Measurements from ENCODE around the gene MAMLD1. TPM values are rescaled to one million over a fixed set of nuclear protein-coding genes. Genes with fewer than 3 reads are reported as not detected.

The MAMLD1 gene
- total RNA-seq, 1 donor from 2014 or later = 1.8 TPM

DNA sequence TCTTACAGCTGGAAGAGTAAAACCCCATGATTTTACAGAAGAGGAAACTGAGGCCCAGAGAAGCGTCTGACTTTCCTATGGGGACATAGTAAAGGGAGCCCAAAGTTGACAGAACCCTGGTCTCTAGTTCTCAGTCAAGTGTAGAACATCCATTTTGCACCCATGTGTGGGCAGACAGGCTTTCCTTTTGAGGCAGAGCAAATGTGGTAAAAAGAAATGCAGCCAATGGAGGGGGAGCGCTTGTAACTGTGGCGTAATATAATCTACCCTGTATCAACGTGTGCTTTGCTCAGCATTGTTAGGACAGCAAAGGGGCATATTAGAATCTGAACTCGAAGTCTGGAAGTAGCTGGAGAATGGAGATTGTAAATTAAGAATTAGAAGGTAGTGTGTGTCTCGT, 8.8 kb downstream of the MAMLD1 start:
- no peak for DNase-seq (ENCODE audit: missing footprints)
- intact Hi-C loops (cut with DNase I) = no loop called here
- ATAC-seq = no peak

DNA sequence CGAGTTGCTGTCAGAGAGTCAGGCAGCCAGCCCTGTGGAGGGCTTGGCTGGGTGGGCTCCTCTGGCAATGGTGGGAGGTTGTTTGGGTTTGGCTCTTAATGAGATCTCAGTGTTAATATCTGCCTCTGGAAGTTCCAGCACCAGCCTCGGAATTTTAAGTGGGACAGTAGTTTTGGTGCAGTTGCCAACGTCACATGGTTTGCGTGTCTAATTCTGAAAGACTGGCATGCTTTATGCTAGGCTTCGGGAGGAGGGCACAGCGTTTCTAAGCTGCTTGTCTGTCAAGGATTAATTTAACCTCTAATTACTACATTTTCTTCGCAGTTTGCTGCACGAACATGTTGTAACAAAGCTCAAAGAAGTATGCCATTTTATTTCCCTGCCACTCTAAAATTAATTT, 9.2 kb downstream of the MAMLD1 start:
- no peak for DNase-seq (ENCODE audit: missing footprints)
- ATAC-seq = no peak
- intact Hi-C loops (cut with DNase I) = no loop called here

DNA sequence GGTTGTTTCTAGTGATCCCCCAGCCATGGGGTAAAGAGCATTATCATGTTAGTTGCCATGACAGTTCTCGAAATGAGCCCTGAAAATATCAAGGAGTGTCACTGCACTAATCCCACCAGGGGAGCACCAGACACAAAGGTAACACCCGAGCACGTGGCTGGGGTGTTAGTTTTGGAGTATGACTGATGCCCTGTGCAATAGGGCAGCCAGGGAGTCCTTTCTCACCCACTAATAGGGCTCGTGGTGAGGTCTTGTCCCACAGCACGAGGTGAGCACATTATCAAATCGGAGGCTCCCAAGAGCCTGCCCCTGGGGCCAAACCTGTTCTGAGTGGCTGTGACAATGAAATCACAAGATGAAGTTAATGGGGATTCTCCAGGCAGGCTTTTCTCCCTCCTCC, 9.6 kb downstream of the MAMLD1 start:
- intact Hi-C loops (cut with DNase I) = no loop called here
- DNase-seq (ENCODE audit: missing footprints) = no peak
- no peak for ATAC-seq

DNA sequence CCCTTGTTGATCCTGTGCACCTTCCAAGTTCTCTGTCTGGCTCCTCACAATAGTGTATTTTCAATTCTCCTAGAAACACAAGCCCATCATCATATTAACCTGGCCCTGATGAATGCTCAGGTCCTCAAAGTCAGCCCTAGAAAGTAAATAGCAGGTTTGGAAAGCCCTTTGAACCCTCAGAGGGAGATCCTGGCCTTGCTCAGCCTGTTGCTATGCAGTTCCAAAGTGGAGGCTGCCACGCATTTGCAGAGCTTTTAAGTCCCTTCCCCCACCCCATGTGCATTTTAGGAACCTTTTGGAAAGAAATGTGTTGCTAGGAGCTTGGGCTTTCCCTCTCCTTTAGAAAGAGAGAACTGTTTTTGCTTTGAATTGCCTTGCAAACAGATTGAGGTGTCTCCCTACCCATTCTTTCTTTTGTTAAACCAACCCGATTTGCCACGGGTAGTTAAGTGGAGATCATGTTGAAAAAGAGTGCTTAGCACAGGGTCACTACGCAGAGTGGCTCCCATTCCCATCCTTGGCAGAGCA, 12.2 kb downstream of the MAMLD1 start:
- intact Hi-C loops (cut with DNase I) = no loop called here
- no peak for ATAC-seq
- no peak for DNase-seq (ENCODE audit: missing footprints)

DNA sequence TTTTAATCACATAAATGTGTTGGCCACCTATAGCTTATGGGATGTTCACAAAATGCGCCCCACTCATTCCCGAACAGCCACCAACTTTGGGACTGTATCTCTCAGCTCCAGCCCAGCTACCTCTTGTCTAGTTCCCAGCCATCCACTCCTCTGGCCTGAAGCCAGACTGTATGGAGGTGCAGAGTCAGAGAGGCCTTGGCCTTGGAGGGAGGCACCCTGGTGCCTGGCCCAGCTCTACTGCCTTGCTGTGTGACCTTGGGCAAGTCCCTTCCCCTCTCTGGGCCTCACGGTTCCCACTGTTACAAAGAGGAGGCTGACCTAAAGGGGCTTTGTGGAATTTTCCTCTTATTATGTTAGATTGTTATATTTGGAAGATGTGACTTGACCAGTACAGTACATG, 13.9 kb downstream of the MAMLD1 start:
- intact Hi-C loops (cut with DNase I) = no loop called here
- DNase-seq (ENCODE audit: missing footprints) (no peak), ATAC-seq (no peak)

DNA sequence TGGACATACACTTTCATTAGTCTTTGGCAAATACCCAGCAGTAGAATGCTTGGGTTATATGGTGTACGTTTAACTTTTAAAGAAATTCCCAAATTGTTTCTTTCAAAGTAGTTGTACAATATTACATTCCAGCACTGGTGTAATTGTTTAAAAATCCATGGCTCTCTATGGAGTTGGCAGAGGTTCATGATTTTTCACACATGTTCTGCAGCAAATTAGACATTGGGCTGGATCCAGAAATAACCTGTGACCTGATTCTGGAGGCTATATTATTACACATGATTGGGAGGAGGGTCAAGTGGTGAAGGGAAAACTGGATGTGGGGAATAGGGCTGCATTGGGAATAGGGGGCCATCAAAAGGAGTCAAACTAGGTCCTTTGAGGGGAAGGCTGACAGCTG, 41.9 kb downstream of the MAMLD1 start:
- no peak for DNase-seq (ENCODE audit: missing footprints)
- intact Hi-C loops (cut with DNase I) = loop anchor here (5.0 kb wide), 1 partner anchor 42 kb away; no protein-coding TSS in a partner anchor
- no peak for ATAC-seq

DNA sequence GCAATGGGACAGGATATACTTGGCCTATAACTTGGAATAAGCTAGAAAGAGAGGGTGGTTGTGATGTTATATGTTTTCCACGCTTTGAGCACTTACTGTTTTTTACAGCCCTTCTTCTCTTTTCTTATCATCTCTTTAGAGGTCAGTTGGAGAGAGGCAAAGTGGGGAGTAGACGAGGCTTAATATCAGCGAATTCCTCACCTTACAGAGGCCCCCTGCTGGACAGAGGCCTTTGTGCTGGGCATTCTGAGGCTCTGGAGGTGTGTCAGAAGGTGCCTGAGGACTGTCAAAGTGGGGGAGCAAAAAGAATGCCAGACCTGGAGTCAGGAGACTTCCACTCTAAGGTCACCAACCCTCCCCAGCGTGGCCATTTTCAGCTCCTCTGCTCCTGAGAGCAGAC, 42.5 kb downstream of the MAMLD1 start:
- intact Hi-C loops (cut with DNase I) = loop anchor here (5.0 kb wide), 1 partner anchor 42 kb away; no protein-coding TSS in a partner anchor
- DNase-seq (ENCODE audit: missing footprints) (no peak), ATAC-seq (no peak)

DNA sequence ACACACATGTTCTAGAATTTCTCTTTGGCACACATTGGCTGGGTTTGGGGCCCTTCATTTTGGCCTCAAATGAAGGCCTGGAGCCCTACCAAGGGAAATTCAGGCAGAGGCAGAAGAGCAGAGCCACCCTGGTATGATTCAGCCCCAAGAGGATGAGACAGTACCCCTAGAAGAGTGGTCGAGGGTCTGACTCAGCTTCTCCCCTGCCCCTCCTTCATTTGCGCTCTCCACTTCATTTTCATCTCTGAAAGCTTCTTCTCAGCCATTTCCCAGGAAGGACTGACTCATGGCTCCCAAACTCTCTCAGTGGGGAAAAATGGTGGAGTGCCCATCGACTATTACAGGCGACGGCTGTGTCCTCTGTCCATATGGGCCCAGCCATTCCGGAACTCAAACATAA, 43.5 kb downstream of the MAMLD1 start:
- DNase-seq (ENCODE audit: missing footprints) (no peak), ATAC-seq (no peak)
- intact Hi-C loops (cut with DNase I) = loop anchor here (5.0 kb wide), 1 partner anchor 41 kb away; no protein-coding TSS in a partner anchor

DNA sequence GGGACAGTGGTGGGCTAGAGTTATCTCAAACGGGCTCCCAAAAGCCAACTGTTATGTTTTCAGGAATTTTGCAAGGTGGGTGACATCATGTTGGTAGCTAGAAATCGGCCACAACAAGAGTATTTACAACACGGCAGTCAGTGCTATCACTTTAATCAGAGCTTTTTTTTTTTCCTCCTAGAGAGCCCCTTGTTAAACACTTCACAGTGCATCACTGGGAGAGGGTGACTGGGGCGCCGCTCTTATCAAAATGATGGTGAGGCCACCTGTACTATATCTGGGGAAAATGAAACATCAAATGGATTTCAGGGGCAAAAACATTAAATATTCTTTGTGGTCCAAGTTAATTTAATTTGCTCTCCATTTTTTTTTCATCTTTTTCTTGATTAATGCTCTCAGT, 44.9 kb downstream of the MAMLD1 start:
- ATAC-seq = no peak
- DNase-seq (ENCODE audit: missing footprints) = no peak
- intact Hi-C loops (cut with DNase I) = loop anchor here (5.0 kb wide), 1 partner anchor 39 kb away; no protein-coding TSS in a partner anchor

DNA sequence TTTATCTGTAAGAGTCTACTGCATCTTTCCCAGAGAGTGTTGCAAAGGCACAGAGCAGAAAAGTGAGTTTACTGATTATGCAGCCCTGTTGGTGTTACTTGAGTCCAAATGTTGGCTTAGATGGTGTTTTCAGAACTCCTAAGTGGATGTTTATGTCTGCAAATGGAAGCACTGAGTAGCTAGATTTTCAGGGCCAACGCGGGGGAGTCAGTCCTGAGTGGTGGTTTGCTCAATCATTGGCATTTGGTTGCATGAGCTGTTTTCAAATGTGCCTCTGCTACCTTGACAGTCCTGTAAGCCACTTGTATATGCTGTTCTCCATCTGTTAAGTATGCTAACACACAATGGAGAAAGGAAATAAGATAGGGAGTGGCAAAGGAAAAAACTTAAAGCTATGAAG, 45.4 kb downstream of the MAMLD1 start:
- intact Hi-C loops (cut with DNase I) = loop anchor here (5.0 kb wide), 1 partner anchor 39 kb away; no protein-coding TSS in a partner anchor
- no peak for DNase-seq (ENCODE audit: missing footprints)
- no peak for ATAC-seq

DNA sequence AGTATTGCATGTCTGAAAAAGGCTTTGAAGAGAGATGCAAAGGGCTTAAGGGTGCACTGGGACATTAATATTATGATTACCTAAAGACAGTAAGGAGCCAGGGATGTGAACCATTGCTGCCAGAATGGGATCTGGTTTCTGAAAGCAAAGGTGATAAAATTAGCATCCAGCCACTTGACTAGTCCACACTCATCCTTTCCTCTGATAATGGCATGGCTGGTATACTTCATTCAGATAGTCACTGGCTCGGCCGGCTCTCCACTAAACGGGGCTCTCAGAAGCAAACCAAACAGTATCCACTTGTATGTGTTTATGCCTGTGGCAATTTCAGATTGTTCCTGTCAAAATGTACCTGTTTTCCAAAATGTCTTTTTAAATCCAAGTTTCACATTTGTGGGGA, 46.4 kb downstream of the MAMLD1 start:
- intact Hi-C loops (cut with DNase I) = loop anchor here (5.0 kb wide), 1 partner anchor 38 kb away; no protein-coding TSS in a partner anchor
- peak; percentile 60 for ATAC-seq

DNA sequence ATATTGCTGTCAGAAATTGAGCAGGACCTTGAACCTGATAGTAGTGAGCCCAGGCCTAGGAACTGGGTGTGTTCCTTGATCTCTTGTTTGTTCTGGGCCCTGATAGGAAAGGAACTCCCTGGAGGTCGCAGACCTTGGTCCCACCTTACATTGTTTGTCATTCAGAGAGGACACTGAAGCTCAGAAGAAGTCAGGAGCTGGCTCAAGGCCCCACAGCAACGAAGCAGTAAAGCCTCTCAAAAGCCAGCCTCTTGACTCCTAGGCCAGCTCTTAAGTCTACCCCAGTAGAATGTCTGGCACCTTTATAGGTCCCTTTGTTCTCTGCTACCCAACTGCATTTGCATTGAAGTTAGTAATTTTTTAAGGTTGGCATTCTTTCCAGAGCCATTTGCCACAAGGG, 46.8 kb downstream of the MAMLD1 start:
- intact Hi-C loops (cut with DNase I) = loop anchor here (5.0 kb wide), 1 partner anchor 37 kb away; no protein-coding TSS in a partner anchor
- DNase-seq (ENCODE audit: missing footprints) = no peak
- no peak for ATAC-seq

More for the DNA sequence above, 46.4 kb downstream of the MAMLD1 start:
- DNase-seq (ENCODE audit: missing footprints) = no peak

DNA sequence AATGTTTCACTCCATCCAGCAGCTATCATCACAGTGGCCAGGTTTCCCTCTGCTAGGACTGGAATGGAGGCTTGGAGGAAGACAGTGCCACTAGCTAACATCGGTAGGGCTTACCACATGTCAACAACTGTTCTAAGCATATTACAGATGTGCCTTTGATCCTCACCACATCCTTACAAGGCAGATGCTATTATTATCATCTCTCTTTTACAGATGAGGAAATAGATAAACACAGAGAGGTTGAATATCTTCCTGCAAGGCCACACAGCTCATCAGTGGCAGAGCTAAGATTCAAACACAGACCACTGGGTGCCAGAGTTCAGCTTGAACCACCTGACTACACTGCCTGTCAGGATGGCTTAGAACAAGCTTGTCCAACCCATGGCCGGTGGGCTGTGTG, 47.4 kb downstream of the MAMLD1 start:
- DNase-seq (ENCODE audit: missing footprints) (no peak), ATAC-seq (no peak)
- intact Hi-C loops (cut with DNase I) = no loop called here

DNA sequence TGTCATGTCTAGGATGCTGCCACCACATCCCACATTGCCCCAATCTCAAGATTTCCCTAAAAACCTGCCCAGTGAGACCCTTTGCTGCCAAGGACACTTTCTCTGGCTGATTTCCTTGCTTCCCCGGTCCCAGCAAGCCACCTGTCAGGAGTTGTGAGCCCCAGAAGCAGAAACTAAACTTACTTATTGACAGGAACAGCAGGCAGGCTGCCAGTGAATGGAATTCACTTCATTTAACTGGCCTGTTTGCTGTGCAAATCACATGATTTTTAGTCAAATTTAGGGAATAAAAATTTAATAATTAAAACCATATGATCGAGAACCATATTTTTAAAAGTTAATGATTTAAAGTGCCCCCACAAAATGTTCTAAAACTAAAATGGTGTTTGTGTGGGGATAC, 48.5 kb downstream of the MAMLD1 start:
- ATAC-seq (no peak), DNase-seq (ENCODE audit: missing footprints) (no peak)
- intact Hi-C loops (cut with DNase I) = no loop called here

DNA sequence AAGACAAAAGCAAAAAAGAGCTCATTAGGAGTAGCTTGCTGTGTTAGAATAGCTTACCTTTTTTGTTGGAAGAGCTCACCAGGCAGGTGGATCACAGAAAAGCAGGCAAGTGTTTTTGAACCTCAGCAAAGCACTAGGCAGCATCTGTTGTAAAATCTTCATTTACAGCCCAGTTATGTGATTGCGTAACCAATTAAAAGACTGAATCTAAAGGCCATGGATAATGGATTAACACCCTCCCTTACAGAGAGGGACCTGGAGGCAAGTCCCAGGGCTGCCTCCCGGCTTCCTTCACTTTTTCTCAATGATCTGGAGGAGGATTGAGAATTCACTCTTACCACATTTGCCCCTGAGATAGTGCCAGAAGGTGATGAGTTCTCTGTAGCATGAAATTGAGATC, 51.1 kb downstream of the MAMLD1 start:
- DNase-seq (ENCODE audit: missing footprints) = no peak
- intact Hi-C loops (cut with DNase I) = no loop called here
- ATAC-seq = no peak

DNA sequence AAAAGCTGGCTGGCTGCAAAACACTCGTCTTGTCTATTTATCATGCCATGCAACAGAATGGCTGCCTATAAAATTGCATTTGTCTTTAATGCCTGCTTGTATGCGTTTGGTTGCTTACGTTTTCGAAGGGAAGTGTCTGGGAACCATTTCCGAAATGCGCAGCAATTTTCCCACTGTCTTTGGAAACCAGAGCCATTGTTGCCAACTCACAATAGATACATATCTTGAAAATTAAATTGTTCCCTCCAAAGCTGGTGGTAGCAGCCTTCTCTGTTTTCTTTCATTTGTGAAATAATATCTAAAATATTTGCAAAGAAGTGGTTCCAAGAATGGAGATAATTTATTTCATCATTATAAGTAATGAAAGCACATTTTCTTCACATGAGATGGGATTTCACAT, 53.4 kb downstream of the MAMLD1 start:
- DNase-seq (ENCODE audit: missing footprints) (no peak), ATAC-seq (no peak)
- intact Hi-C loops (cut with DNase I) = no loop called here

DNA sequence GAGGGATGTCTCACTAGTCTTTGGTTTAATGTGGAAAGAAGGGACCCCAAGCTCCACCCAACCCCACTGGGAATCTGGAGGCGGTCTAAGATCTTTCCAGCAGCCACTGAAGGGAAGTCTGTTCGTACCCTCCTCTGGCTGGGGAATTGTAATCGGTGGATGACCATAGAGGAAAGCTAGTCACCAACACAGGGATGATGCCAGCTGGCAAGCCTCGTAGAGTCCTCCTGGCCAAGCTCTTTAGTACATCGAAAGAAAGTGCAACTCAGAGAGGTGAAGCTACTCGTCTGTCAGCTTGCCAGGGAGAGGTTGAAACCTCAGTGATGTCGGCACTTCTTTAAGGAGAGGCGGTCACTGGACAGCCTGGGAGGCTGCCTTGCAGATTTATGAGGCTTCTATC, 58.7 kb downstream of the MAMLD1 start:
- intact Hi-C loops (cut with DNase I) = no loop called here
- DNase-seq (ENCODE audit: missing footprints) (peak; percentile 51), ATAC-seq (no peak)

DNA sequence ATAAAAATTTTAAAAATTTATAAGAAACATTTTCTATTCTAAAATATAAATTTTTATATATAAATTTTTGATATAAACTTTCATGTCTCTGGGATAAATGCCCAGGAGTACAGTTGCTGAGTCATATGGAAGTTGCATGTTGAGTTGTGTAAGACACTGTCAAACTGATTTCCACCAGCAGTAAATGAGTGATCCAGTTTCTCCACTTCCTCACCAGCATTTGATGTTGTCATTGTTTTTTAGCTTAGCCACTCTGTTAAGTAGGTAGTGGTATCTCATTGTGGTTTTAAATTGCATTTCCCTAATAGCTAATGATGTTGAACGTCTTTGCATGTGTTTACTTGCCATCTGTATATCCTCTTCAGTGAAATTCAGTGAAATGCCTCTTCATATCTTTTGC, 66.5 kb downstream of the MAMLD1 start:
- ATAC-seq = no peak
- DNase-seq (ENCODE audit: missing footprints) = no peak

DNA sequence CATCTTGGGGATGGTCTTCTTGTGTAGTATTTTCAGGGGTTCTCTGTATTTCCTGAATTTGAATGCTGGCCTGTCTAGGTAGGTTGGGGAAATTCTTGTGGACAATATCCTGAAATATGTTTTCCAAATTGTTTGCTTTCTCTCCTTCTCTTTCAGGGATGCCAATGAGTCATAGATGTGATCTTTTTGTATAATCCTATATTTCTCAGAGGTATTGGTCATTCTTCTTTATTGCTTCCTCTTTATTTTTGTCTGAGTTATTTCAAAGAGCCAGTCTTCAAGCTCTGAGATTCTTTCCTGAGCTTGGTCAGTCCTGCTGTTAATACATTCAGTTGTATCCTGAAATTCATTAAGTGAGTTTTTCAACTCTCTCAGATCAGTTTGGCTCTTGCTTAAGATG, 73.1 kb downstream of the MAMLD1 start:
- intact Hi-C loops (cut with DNase I) = no loop called here
- ATAC-seq (no peak), DNase-seq (ENCODE audit: missing footprints) (no peak)

More for the DNA sequence above, 66.5 kb downstream of the MAMLD1 start:
- intact Hi-C loops (cut with DNase I) = no loop called here

DNA sequence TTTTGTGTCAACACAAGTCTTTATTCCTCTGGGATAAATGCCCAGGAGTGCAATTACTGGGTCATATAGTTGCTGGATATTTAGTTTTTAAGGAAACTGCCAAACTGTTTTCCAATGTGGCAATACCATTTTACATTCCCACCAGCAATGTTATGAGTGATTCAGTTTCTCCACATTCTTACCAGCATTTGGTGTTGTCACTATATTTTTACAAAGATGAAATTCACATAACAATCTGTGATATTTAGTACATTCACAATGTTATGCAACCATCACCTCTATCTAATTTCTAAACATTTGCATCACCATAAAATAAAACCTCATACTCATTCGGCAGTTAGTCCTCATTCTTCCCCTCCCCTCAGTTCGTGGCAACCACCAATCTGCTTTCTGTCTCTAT, 75.0 kb downstream of the MAMLD1 start:
- intact Hi-C loops (cut with DNase I) = no loop called here
- no peak for DNase-seq (ENCODE audit: missing footprints)
- no peak for ATAC-seq

DNA sequence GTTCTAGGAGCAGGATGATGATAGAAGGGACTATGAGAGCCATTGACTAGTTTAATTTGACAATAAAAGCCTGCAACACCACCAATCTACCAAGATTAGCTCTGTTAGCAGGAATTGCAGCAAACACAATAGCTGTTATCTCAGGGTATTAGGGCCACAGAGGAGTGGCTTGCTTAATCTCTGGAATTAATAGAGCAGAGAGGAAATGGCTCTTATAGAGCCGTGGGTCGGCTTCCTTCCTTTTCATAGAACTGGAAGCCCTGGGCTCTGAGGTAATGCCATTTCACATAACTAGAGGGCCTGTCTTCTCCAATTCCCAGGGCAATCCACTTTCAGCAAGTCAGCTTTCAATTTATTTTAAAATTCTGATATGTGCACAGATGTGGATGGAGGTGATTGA, 83.0 kb downstream of the MAMLD1 start:
- no peak for ATAC-seq
- intact Hi-C loops (cut with DNase I) = loop anchor here (5.0 kb wide), 1 partner anchor 39 kb away; no protein-coding TSS in a partner anchor
- DNase-seq (ENCODE audit: missing footprints) = no peak
